ENCODE results near the gene USP4. TPM values are rescaled to one million over a fixed set of nuclear protein-coding genes. Genes with fewer than 3 reads are reported as not detected.

The USP4 gene
- total and polyA plus RNA-seq, 2 of the 8 experiments (the other 6 are each of a cell fraction or from before 2014, with no cell fraction given), result 16.0 to 27.8 TPM

DNA sequence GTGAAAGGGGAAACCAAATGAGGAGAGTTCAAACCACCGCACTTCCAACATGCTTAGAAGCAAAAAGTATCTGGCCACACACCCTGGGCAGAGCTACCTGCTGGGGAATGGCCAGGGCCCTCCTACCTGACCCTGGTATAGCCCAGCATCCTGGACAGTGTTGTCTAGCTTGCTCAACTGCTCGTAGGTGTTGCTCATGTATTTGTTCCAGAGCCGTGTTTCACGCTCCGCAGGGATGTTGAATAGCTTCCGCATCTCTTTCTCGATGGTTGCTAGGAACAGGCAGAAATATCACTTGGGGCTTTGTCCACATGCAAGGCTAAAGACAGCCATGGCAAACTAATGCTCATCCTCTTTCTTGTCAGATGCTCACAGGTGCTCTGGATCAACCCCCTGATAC is 15.1 kb downstream of the USP4 start (continued):
- no peak for TF ChIP-seq EP300 (IDR thresholded peaks at IDR 0.05; ENCODE audit: borderline replicate concordance in 1 of 2, low read depth in 2 of 2, low read length in 2 of 2)
- TF ChIP-seq RNF2 (IDR thresholded peaks at IDR 0.05; ENCODE audit: borderline replicate concordance, low read depth, low read length, missing control alignments, poor library complexity, severe bottlenecking), result no peak
